Neural crest cell (in vitro differentiated cells): Measurements from ENCODE around the gene SPAG9. TPM values are rescaled to one million over a fixed set of nuclear protein-coding genes. Genes with fewer than 3 reads are reported as not detected.

Experiments used
- DNase-seq: peaks from one replicate; pipeline ENCODE4 v3.0.0; 2021; ENCODE audit warnings: low read depth, mixed read lengths, low spot score
- H3K27ac Mint-ChIP-seq: one replicate; pipeline ENCODE4 v1.8.0; 2021; ENCODE audit warnings: mild to moderate bottlenecking, mixed read lengths; ENCODE audit not compliant: unreplicated experiment
- H3K27me3 Mint-ChIP-seq: 2 replicates; pipeline ENCODE4 v1.8.0; 2021; ENCODE audit warnings: low read depth, mild to moderate bottlenecking, mixed read lengths
- H3K36me3 Mint-ChIP-seq: 2 replicates; pipeline ENCODE4 v1.8.0; 2021; ENCODE audit warnings: low read depth, mild to moderate bottlenecking, mixed read lengths
- H3K4me1 Mint-ChIP-seq: 2 replicates; pipeline ENCODE4 v1.8.0; 2021; ENCODE audit warnings: mixed read lengths
- H3K4me3 Mint-ChIP-seq: one replicate; pipeline ENCODE4 v1.8.0; 2021; ENCODE audit warnings: mild to moderate bottlenecking, mixed read lengths
- H3K9me3 Mint-ChIP-seq: 2 replicates; pipeline ENCODE4 v1.8.0; 2021; ENCODE audit warnings: mixed read lengths
- CTCF ChIP-seq: fragments of 200-600 bp; sonication (generic); conservative IDR thresholded peaks from 2 replicates; pipeline ENCODE4 v1.5.0; 2021; ENCODE audit warnings: antibody characterized with exemption, mild to moderate bottlenecking
- total RNA-seq: library from RNA; stranded (reverse); gene quantifications from 2 replicates; pipeline ENCODE4 v1.2.1, GENCODE V29; 2021

SPAG9 gene
- total RNA-seq, 1 donor from 2014 or later: 116 TPM

- DNase-seq: no peak
- no peaks in the 10 kb centered on the region for H3K27me3 Mint-ChIP-seq
- TF ChIP-seq CTCF: no peak
- no peaks in the 10 kb centered on the region for H3K9me3 Mint-ChIP-seq
- no peaks in the 10 kb centered on the region for H3K36me3 Mint-ChIP-seq
- H3K4me3 Mint-ChIP-seq: no peak overlapping the region
- peaks cover 24% of the 10 kb centered on the region for H3K4me1 Mint-ChIP-seq
- no peak overlapping the region for H3K27ac Mint-ChIP-seq
Measured at GRCh38 chr17:50914505-50915063, 206.1 kb downstream of the SPAG9 start.

- Mint-ChIP-seq H3K4me1 (peaks cover 22% of the 10 kb centered on the region), H3K27ac (no peak overlapping the region), H3K4me3 (no peak overlapping the region), H3K9me3 (no peaks in the 10 kb centered on the region), H3K36me3 (no peaks in the 10 kb centered on the region), H3K27me3 (no peaks in the 10 kb centered on the region)
- no peak for TF ChIP-seq CTCF
- DNase-seq: no peak
Measured at GRCh38 chr17:50913120-50913519, 207.5 kb downstream of the SPAG9 start.

Other genes starting within 250 kb of the SPAG9 start
- gene NME1, start 32.7 kb upstream of the SPAG9 start, total RNA-seq: 322 and 332 TPM in 2 replicates
- 541 and 545 TPM in 2 replicates for gene NME2, start 45.5 kb upstream of the SPAG9 start, total RNA-seq
- gene MBTD1, start 139.2 kb upstream of the SPAG9 start, total RNA-seq: 32.9 and 36.8 TPM in 2 replicates
- 52.4 and 59.6 TPM in 2 replicates for gene UTP18, start 139.7 kb upstream of the SPAG9 start, total RNA-seq